ENCODE results near the gene LRRC25. TPM values are rescaled to one million over a fixed set of nuclear protein-coding genes. Genes with fewer than 3 reads are reported as not detected.
A peak's percentile ranks its signal among the peaks of the same experiment; 100 is the strongest.
"Not testable (repeated sequence)": the region's sequence is repeated elsewhere in the genome, so short reads cannot be mapped to it uniquely, and the experiment has no call there.

Gene LRRC25
- total RNA-seq, 1 donor from 2014 or later: not detected

GRCh38 chr19:18362934-18363542, 34.4 kb downstream of the LRRC25 start:
- Mint-ChIP-seq H3K27me3 (ENCODE audit: low read depth) (no peaks in the 10 kb centered on the region), H3K36me3 (peaks cover 26% of the 10 kb centered on the region), H3K4me3 (no peak overlapping the region), H3K27ac (peak overlapping the region; percentile 97), H3K9me3 (peaks cover 3% of the 10 kb centered on the region), H3K4me1 (peaks cover 41% of the 10 kb centered on the region)
- DNase-seq (ENCODE audit: low spot score in 2 of 2, unreplicated experiment in 2 of 2): no peak
- TF ChIP-seq CTCF (IDR thresholded peaks at IDR 0.05; ENCODE audit: unreplicated experiment): no peak

- no peak for TF ChIP-seq CTCF (IDR thresholded peaks at IDR 0.05; ENCODE audit: unreplicated experiment)
- Mint-ChIP-seq H3K4me3 (no peak overlapping the region), H3K36me3 (peaks cover 40% of the 10 kb centered on the region), H3K9me3 (peaks cover 3% of the 10 kb centered on the region), H3K27me3 (ENCODE audit: low read depth) (no peaks in the 10 kb centered on the region), H3K27ac (peak overlapping the region; percentile 84), H3K4me1 (peaks cover 38% of the 10 kb centered on the region)
- DNase-seq (ENCODE audit: low spot score in 2 of 2, unreplicated experiment in 2 of 2): no peak
Measured at GRCh38 chr19:18361646-18362045, 35.8 kb downstream of the LRRC25 start.

GRCh38 chr19:18357041-18357440, 40.4 kb downstream of the LRRC25 start:
- H3K27ac Mint-ChIP-seq: no peak overlapping the region

GRCh38 chr19:18354743-18355142, 42.7 kb downstream of the LRRC25 start:
- DNase-seq (ENCODE audit: low spot score in 2 of 2, unreplicated experiment in 2 of 2); H3K27me3 Mint-ChIP-seq (ENCODE audit: low read depth); H3K9me3 Mint-ChIP-seq; H3K4me1 Mint-ChIP-seq; H3K4me3 Mint-ChIP-seq; H3K27ac Mint-ChIP-seq: not testable (repeated sequence)
- H3K36me3 Mint-ChIP-seq: peaks cover 39% of the 10 kb centered on the region

More at GRCh38 chr19:18357041-18357440, 40.4 kb downstream of the LRRC25 start:
- Mint-ChIP-seq H3K36me3 (peaks cover 47% of the 10 kb centered on the region), H3K4me1 (peaks cover 5% of the 10 kb centered on the region), H3K4me3 (no peak overlapping the region), H3K9me3 (peaks cover 3% of the 10 kb centered on the region), H3K27me3 (ENCODE audit: low read depth) (no peaks in the 10 kb centered on the region)
- no peak for TF ChIP-seq CTCF (IDR thresholded peaks at IDR 0.05; ENCODE audit: unreplicated experiment)
- no peak for DNase-seq (ENCODE audit: low spot score in 2 of 2, unreplicated experiment in 2 of 2)

- H3K36me3 Mint-ChIP-seq: peaks cover 28% of the 10 kb centered on the region
- no peaks in the 10 kb centered on the region for H3K4me1 Mint-ChIP-seq
- H3K4me3 Mint-ChIP-seq: no peak overlapping the region
- no peak for DNase-seq (ENCODE audit: low spot score in 2 of 2, unreplicated experiment in 2 of 2)
- no peaks in the 10 kb centered on the region for H3K9me3 Mint-ChIP-seq
- TF ChIP-seq CTCF (IDR thresholded peaks at IDR 0.05; ENCODE audit: unreplicated experiment): no peak
- no peak overlapping the region for H3K27ac Mint-ChIP-seq
- H3K27me3 Mint-ChIP-seq (ENCODE audit: low read depth): no peaks in the 10 kb centered on the region
Measured at GRCh38 chr19:18353378-18354005, 43.9 kb downstream of the LRRC25 start.

- TF ChIP-seq CTCF (IDR thresholded peaks at IDR 0.05; ENCODE audit: unreplicated experiment): no peak
- H3K36me3 Mint-ChIP-seq: peaks cover 14% of the 10 kb centered on the region
- H3K4me3 Mint-ChIP-seq: no peak overlapping the region
- H3K27me3 Mint-ChIP-seq (ENCODE audit: low read depth): no peaks in the 10 kb centered on the region
- DNase-seq (ENCODE audit: low spot score in 2 of 2, unreplicated experiment in 2 of 2): no peak
- H3K27ac Mint-ChIP-seq: no peak overlapping the region
- no peaks in the 10 kb centered on the region for H3K4me1 Mint-ChIP-seq
- no peaks in the 10 kb centered on the region for H3K9me3 Mint-ChIP-seq
Measured at GRCh38 chr19:18351544-18351943, 45.9 kb downstream of the LRRC25 start.

All from mesothelial cell of epicardium (in vitro differentiated cells).